T-helper 1 cell (primary cell): ENCODE measurements around the gene SLC29A1.
"Not testable (repeated sequence)": the region's sequence is repeated elsewhere in the genome, so short reads cannot be mapped to it uniquely, and the experiment has no call there.

Experiments
- DNase-seq, 5 donors: peaks; one replicate each; pipeline ENCODE4 v3.0.0-alpha.2; 2012 to 2020

The SLC29A1 gene

DNA sequence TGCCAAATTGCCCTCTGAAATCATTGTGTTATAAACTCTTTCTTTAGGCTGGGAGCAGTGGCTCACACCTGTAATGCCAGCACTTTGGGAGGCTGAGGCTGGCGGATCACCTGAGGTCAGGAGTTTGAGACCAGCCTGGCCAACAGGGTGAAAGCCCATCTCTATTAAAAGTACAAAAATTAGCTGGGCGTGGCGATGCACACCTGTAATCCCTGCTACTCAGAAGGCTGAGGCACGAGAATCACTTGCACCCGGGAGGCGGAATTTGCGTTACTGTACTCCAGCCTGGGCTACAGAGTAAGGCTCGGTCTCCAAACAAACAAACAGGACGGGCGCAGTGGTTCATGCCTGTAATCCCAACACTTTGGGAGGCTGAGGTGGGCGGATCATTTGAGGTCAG is 27.0 kb upstream of the SLC29A1 start:
- not testable (repeated sequence) for DNase-seq

DNA sequence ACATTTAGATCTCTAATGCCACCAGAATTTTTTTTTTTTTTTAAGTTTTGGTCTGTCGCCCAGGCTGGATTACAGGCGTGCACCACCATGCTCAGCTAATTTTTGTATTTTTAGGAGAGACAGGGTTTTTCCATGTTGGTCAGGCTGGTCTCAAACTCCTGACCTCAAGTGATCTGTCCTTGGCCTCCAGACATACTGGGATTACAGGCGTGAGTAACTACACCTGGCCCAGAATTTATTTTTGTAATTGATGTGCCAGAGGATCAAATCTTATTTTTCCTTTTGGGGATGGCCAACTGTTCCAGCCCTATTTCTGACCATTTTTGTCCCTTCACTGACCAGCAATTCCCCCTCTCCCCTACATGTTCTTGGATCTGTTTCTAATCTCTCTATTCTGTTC is 24.7 kb upstream of the SLC29A1 start:
- DNase-seq, result no peak

DNA sequence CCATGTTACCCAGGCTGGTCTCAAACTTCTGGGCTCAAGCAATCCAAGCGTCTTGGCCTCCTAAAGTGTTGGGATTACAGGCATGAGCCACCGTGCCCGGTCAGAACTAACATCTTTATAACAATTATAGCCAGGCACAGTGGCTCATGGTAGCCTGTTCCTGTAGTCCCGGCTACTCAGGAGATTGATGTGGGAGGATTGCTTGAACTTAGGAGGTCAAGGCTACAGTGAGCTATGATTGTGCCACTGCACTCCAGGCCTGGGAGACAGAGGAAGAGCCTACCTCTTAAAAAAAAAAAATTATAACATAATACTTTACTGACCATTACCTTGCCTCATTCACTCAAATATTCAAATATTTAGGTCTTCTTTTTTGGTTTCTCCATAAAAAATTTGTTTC is 23.5 kb upstream of the SLC29A1 start:
- DNase-seq, result no peak

DNA sequence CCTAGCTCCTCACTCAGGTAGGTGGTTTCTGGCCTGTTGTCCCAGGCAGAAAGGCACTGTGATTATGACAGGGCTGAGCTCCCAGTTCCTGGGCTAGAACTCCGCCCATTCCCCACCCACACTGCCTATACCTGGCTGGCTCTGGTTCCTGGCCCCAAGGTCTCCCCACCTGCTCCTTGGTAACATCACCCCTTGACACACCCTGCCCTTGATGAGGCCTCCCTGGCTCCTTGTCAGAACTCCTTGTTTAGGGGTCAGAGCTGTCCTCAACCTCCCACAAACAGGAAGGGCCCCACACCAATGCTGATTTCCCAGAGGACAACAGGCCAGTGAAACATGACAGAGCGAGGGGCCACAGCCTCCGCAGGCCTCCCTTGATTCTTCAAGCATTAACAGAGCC is 22.2 kb upstream of the SLC29A1 start:
- DNase-seq, result no peak

DNA sequence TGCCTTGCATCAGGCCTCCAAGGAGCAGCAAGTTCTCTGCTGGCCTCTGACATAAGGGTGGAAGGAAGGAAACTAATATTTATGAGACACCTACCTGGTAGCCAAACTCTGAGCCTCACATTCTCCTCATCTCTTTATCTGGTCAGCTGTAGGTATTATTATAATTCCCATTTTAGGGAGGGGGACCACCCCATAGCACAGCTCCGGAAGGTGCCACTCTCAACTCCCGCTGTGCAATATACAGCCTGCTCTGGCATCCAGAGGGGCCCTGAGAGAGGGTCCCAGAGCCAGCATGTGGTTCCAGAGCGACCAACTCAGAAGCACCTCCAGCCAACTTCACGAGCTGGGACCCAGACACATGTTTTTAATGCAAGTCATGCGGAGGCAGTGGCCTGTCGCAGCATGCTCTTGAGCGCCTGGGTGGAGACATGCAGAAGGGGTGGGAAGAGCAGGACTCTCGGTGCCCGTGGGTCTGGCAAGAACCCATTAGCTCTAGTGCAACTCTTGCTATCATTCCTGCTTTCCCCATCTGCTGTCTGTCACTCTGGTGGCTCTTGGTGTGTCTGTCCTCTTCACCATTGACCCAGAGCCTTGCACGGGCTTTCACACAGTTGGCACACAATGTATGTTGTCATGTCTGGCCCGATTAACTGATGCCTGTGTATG is 21.6 kb upstream of the SLC29A1 start:
- DNase-seq, result no peak

DNA sequence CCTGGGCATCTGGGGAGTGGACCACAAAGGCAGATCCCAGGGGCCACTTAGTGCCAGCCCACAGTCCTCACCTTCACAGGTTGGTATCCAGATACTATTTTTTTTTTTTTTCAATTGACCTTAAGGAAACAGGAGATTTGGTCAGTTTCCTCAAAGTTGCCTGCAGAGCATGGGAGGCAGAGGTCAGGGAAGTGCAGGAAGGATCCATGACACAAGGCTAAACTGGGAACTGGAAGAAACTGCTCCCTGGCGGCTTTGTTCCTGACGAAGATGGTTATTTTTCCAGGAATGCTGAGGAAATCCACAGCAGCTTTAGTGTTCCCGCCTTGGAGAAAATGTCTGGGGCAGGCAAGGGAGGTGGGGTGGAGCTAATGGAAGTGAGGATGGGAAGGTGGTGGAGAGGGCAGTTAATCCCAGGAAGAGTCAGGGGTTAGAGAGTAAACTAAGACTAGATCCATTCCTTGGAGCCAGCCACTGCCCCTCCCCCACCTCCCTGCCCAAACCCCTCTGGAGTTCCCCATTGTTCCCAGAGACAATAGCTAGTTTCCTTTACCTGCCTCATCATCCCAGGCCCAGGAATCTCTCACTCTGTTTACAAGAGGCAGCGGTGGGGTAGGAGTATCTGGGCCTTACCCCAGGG is 20.9 kb upstream of the SLC29A1 start:
- DNase-seq, result no peak

DNA sequence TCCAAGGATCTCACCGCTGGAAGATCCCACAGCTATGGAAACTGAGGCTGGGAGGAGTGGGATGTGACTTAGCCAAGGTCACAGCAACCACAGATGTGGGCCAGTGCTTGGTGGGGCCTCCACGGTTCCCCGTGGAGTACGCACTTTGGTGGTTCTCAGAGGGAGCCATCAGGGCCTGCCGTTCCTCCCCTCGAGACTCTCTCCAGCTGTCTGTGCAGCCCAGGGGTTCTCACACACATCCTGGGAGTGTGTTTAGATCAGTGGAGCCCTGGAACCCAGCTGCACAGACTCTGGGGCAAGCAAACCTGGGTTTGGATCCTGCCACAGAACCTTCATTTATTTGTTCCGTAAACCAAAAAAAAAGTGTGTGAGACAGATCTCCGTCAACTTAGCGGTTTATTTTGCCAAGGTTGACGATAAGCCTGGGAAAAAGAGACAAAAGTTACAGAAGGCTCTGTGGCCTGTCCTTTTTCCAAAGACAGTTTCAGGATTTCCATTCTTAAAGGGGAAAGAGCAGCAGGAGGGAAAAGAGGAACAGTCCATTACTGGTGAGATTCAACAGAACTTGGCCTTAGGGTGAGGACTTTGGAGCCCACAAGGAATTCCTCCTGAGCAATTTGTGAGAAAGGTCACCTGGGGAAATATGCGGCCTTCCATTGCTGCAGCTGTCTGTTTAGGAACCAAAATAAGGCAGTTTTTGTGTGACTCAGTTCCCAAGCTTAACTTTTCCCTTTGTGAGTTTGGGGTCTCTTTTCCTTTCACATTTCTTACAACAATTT is 20.2 kb upstream of the SLC29A1 start:
- no peak for DNase-seq

DNA sequence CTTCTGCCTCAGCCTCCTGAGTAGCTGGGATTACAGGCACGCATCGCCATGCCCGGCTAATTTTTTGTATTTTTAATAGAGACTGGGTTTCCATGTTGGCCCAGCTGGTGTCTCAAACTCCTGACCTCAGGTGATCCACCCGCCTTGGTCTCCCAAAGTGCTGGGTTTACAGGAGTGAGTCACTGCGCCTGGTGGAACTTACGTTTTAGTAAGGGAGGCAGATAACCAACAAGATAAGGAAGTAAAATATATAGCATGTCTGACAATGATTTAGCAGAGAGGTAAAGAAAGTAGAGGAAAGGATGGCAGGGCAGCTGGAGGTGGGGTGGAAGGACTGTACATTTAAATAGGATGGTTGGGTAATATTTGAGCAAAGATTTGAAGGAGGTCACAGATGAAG is 19.4 kb upstream of the SLC29A1 start:
- no peak for DNase-seq

DNA sequence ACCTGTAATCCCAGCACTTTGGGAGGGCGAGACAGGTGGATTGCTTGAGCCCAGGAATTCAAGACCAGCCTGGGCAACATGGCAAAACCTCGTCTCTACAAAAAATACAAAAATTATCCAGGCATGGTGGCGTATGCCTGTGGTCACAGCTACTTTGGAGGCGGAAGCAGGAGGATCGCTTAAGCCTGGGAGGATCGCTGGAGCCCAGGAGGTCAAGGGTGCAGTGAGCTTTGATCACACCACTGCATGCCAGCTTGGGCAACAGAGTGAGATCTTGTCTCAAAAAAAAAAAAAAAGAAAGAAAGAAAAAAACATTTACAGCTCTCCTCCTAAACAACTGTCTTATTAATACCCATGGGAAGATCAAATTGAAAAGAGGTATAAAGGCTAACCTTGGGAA is 15.4 kb upstream of the SLC29A1 start:
- no peak for DNase-seq

DNA sequence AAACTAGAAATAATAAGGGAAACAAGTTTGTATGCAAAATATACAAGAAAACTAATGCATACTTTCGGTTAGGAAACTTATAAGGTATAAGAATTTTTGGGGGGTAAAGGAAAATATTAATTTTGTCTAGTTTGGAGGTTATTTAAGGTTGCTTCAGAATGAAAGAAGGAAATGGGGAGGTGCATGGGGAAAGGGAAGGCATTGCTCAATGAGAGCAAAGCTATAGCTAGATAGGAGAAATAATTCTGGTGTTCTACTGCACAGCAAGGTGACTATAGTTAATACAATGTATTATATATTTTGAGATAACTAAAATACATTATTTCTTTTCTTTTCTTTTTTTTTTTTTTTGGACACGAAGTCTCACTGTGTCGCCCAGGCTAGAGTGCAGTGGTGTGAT is 12.1 kb upstream of the SLC29A1 start:
- no peak for DNase-seq

DNA sequence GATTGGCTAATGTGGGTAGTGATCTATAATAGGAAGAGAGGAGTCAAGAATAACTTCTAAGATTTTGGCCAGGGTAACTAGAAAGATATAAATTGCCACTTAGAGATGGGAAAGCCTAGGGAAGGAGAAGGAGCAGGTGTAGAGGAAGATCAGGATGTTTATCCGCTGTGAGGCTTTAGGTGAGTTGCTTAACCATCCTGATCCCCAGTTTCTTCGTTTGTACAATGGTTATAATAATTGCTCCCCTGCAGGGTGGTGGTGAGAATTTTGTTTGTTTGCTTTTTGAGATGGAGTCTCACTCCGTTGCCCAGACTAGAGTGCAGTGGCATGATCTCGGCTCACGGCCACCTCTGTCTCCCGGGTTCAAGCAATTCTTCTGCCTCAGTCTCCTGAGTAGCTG is 9.1 kb upstream of the SLC29A1 start:
- no peak for DNase-seq

DNA sequence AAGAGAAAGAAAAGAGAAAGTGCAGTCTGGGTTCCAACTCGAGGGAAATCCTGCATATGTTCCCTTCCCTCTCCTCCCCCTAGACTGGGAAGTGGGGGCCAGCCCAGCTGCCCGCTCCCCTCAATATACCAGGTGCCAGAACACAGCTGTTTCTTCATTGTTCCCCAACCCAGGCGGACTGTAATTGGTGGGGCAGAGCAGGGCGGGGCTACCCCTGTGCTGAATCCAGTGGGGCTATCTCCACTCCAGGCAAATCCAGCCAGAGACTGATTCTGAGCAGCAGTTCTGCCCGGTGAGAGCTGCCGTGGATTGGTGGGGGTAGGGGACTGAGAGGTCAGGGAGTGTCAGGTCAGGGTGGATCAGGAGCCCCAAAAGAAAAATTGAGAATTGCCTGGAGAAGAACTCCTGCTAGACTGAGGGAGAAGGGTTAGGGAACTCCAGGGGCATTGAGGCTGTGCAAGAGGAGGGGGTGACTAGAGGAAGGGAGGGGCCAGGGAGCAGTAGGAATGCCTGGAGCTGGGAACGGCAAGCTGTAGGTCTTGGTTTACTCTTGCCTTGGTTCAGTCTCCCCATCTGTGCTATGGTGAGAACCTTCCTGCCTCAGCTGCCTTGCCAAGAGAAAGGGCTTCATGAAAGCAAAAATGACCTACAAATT is 6.6 kb upstream of the SLC29A1 start, which contains the start of gene MYMX:
MYMX (plus strand) TSS at position 250 of the 655 bp plus-strand sequence. CDS start 546 bp downstream, outside the sequence.
- no peak for DNase-seq

DNA sequence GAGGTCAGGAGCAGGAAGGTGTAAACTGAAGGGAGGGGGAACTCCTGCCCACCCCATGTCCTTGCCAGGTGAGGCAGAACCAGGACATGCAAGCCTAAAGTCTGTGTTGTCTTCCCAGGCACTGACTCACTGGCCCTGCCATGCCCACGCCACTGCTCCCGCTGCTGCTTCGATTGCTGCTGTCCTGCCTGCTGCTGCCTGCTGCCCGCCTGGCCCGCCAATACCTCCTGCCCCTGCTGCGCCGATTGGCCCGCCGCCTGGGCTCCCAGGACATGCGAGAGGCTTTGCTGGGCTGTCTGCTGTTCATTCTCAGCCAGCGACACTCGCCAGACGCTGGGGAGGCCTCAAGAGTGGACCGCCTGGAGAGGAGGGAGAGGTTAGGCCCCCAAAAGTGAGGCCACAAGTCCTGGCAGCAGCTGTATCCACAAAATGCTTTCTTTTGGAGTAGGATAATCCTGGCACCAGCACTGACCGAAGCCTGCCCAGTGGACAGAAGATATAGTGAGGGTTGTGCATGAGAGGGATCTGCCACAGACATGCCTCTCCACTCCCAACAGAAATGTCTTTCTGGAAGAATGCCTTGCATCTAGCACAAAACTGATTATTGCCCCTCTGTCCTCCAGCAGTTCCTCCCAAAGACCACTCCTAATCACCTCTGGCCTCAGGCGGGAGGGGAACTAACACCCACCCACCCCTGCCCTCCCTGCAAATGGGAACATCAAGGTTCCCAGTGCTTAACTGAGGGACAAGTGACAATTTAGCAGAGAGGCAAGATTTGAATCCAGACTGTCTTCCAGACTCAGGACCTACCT is 5.9 kb upstream of the SLC29A1 start:
- no peak for DNase-seq

DNA sequence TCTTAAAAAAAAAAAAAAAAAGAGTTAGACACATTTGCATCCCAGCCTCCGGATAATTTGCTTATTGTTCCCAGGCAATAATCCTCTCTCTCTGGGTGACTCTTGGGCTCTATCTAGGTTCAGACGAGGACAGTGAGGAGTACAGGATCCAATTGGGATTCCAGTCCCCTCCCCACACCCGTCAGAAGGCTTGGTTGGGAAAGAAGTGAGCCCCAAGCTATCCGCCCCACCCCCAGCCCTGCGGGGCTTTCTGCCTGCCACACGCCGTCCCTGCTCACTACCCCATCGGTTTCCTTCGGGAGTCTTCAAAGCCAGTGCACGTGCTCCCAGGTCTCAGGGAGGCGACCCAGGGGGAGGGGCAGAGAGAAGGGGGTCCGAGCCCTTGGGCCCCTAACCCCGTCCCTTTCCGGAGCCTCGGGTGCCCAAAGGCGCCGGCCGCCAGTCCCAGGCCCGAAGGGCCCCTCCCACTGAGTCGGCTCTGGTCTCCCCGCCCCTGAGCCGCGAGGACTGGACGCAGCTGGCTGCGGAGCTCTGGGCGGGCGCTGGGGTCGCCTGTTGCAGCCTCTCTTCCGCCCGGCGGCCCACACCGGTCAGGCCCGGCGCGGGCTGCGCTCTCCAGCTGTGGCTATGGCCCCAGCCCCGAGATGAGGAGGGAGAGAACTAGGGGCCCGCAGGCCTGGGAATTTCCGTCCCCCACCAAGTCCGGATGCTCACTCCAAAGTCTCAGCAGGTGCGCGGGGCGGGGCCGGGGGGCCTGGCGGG is 4.2 kb upstream of the SLC29A1 start:
- DNase-seq, result no peak

DNA sequence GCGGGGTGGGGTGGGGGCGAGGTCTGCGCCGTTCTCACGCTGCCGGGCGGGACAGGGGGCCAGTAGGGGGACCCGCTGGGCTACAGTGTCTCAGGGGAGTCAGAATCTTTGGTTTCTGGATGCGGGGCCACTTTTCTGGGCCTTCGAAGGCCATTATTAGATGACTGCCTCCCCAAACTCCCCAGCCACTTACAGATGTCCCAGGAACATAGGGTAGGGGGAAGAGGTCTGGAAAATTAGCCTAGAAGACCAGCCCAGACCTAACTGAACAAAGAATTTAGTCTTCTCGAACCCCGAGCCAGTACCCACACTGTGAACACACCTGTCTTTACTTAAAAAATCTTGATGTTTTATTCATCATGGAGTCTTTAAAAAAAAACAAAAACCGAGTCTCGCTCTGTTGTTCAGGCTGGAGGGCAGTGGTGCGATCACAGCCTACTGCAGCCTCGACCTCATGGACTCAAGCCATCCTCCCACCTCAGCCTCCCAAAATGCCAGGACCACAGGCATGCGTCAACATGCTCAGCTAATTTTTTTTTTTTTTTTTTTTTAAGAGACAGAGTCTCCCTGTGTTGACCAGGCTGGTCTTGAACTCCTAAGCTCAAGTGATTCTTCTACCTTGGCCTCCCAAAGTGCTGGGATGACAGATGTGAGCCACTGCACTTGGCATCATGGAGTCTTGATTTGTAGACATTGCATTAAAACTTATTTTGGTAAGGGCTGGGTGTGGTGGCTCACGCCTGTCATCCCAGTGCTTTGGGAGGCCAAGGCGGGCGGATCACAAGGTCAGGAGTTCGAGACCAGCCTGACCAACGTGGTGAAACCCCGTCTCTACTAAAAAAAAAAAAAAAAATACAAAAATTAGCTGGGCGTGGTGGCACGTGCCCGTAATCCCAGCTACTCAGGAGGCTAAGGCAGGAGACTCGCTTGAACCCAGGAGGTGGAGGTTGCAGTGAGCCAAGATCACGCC is 3.3 kb upstream of the SLC29A1 start:
- no peak for DNase-seq

DNA sequence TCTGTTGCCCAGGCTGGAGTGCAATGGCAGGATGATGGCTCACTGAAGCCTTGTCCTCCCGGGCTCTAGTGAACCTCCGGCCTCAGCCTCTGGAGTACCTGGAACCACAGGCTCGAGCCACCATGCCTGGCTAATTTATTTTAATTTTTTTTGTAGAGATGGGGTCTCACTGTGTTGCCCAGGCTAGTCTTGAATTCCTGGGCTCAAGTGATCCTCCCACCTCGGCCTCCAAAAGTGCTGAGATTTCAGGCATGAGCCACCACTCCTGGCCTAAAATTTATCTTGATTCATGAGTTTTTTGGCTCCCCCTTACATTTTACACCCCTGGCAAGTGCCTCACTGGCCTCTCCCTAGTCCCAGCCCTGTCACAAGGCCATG is 2.5 kb upstream of the SLC29A1 start:
- no peak for DNase-seq

DNA sequence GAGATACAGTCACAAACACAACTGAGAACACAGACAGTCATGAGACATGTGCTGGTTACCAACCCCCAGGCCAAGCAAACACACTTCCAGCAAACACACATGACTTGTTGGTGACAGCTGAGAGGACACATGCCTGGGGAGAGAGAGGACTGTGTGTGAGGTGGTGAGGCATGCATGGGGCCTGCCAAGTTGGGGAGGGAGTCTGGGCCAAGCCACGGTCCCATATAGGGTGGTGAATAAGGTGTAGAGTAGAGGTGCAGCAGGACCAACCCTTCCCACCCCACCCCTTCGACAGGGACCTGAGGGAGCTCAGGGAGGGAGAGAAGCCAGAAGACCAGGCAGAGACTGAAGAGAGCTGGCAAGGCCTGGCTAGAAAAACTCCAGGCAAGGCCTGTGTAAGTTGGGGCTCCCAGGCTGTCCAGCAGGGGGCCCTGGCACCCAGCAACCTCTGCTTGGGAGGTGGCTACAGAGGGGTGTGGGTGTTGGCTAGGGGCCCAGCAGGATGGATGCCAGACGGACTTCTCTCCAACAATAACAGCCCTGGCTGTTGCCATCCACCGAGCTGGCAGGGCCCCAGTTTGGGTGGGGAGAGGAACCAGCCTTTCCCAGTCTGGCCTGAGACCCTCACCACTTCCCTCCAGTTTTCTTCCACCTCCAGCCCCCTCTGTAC is 2.0 kb upstream of the SLC29A1 start:
- peak; percentile 48 to 78 (median 67) for DNase-seq

DNA sequence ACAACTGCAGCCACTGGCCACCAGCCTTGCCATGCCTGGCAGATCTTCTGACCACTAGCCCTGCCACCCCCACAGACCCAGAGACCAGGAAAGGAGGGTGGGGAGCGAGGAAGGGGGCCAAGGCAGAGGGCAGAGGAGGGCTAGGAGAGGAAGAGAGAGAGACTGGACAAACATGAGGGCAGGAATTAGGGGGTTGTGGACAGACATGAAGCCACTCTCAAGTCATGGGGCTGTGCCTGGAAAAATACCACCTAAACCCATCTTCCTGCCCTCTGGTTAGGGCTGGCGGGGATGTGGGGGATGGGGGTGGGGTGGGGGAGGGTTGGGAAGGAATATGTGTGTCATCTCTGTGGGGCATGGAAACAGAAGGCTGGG is 1.4 kb upstream of the SLC29A1 start:
- DNase-seq, result no peak

DNA sequence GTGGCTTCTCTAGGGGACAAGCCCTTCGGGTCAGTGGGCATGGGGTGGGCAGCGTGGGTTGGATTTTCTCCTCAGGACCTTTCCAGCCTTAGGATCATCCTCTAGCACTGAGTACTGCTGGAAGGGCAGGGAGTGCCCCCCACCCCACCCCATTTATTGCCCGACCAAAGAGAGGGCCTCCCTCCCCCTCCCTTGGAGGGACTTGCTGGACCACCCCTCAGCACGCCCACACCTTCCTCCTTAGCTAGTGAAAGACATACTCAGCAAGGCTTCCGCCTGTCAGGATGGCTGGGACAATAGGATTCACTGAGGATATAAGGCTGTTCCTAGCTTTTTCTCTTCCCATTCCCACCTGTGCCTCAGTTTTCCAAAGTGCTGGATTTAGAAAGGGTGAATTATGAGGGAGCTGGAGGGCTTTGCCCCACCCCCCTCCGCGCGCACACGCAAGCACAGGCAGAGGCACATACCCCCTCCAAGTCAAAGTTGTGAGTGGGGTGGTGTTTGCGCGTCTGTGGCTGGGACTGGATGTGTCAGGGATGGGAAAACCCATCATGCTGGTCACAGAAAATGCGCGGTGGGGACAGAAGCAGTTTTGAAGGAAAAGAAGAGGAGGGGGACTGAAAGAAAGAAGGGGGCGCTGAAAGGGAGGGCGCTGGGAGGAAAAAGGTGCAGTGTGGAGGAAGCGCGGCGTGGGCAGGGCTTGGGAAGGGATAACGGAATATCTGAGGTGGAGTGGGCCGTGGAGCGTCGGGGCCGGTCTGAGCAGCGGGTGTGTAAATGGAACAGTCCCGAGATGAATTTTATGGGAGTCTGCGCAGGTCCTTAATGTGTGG is 693 bp upstream of the SLC29A1 start:
- DNase-seq, result no peak
